Coronary artery (tissue), 2 donors: ENCODE measurements around the gene MKKS.
"Not testable (repeated sequence)": the region's sequence is repeated elsewhere in the genome, so short reads cannot be mapped to it uniquely, and the experiment has no call there.

Experiments used
- DNase-seq: peaks from one replicate; pipeline ENCODE4 v3.0.0-alpha.2; 2017; ENCODE audit warnings: low spot score
- H3K27ac ChIP-seq, 2 donors: fragments of 200-600 bp; sonication (generic); one replicate each; pipeline ENCODE4 v1.5.1; 2016 to 2019
- H3K4me3 ChIP-seq: fragments of 200-600 bp; sonication (generic); 2 replicates; pipeline ENCODE4 v1.5.1; 2016; ENCODE audit warnings: mild to moderate bottlenecking, moderate library complexity
- CTCF ChIP-seq: fragments of 200-600 bp; sonication (generic); IDR thresholded peaks from one replicate; pipeline ENCODE4 v1.5.1; 2019; ENCODE audit warnings: antibody characterized with exemption

The MKKS gene

GRCh38 chr20:10430000-10430466, 4.0 kb downstream of the MKKS start:
- Histone ChIP-seq H3K27ac (no peak overlapping the region), H3K4me3 (no peak overlapping the region)
- TF ChIP-seq CTCF: no peak
- DNase-seq: no peak

DNA sequence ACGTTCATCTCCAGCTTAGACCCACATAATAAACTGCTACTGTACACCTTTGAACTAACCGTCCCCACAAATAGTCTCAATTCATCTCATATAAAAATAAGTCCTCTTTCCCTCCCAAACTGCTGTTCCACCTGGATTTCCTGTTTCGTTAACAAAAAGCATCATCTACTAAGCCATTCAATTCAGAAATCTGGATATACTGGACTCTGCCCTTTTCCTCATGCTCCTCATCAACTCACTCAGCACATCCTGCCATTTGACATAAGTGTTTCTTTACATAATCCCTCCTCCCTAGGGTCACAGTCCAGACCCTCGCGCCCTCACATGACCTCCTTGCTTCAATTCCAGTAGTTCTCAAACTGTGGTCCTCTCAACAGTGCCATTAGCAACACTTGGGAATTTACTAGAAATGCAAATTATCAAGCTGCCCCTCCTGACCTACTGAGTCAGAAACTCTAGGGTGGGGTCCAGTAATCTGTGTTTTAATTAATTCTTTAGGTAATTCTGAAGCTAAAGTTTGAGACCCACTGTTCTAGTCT, 4.5 kb downstream of the MKKS start:
- H3K27ac ChIP-seq: no peak overlapping the region
- TF ChIP-seq CTCF: no peak
- H3K4me3 ChIP-seq: no peak overlapping the region
- DNase-seq: no peak

- no peak overlapping the region for H3K4me3 ChIP-seq
- no peak for DNase-seq
- H3K27ac ChIP-seq: no peak overlapping the region
- TF ChIP-seq CTCF: no peak
Measured at GRCh38 chr20:10428008-10428407, 6.0 kb downstream of the MKKS start.

- TF ChIP-seq CTCF: peak; percentile 67
- Histone ChIP-seq H3K27ac (no peak overlapping the region), H3K4me3 (no peak overlapping the region)
- DNase-seq: no peak
Measured at GRCh38 chr20:10427060-10427692, 6.8 kb downstream of the MKKS start.

GRCh38 chr20:10423735-10424134, 10.3 kb downstream of the MKKS start:
- Histone ChIP-seq H3K4me3 (no peak overlapping the region), H3K27ac (no peak overlapping the region)
- DNase-seq: no peak
- no peak for TF ChIP-seq CTCF

DNA sequence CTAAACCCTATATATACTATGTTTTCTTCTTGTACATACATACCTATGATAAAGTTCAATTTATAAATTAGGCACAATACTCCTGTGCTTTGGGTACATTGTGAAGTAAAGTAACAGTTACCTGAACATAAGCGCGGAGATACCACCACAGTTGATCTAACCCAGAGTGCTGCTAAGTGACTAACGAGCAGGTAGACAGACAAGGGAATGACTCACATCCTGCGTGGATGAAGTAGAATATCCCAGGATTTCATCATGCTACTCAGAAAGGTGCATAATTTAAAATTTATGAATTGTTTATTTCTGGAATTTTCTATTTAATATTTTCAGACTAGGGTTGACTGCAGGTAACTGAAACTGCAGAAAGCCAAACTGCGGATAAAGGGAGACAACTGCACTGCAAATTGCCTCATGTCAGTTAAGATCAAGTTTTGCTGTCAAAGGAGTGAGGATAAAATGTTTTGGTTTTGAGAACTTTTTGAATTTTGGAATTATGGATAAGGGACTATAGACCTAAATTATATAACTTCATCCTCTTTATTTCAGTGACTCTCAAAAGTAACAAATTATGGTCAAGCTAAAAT, 14.4 kb downstream of the MKKS start:
- TF ChIP-seq CTCF: no peak
- Histone ChIP-seq H3K4me3 (no peak overlapping the region), H3K27ac (no peak overlapping the region)
- no peak for DNase-seq

DNA sequence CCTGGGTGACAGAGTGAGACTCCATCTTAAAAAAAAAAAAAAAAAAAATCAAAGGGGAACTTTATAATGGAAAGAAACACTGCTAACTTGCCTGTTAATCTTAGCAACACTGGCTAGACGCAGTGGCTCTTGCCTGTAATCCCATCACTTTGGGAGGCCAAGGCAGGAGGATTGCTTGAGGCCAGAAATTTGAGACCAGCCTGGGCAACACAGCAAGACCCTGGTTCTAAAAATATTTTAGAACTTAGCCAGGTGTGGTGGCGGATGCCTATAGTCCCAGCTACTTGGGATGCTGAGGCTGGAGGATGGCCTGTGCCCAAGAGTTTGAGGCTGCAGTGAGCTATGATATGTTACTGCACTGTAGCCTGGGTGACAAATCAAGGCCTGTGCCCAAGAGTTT, 16.8 kb downstream of the MKKS start:
- H3K27ac ChIP-seq, DNase-seq, H3K4me3 ChIP-seq: not testable (repeated sequence)
